OCI-LY3 (cell line): ENCODE results near the gene CFH.

Experiments
- EZH2phosphoT487 ChIP-seq: fragments of 200-600 bp; shearing (Covaris generic); IDR thresholded peaks from 2 replicates; pipeline ENCODE4 v1.6.1; 2018; ENCODE audit warnings: antibody characterized with exemption, mixed run types, low read depth
- TF ChIP-seq, protein P1 (sequence below): fragments of 200-600, 300-600 bp; sonication (generic); IDR thresholded peaks from 2 replicates; pipeline ENCODE4 v1.5.1; 2014; ENCODE audit warnings: antibody characterized with exemption, low read length, low read depth

DNA sequence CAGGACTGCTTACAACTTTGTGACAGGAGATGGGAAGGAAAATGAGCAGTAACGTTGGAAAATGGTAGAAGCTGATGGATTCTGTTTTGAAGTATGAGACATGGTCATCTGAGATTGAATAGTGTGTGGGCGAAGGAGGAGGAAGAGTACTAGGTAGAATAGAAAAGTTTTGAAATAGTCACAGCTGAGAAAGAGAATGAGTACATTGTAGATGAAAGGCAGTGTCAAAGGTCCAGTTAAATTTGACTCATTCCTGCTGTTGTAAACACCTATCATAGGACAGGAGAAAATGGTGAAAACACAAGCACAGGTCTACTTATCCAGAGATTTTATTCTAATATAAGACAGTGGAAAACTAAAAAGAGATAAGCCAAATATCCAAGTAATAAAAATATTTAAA lies 66.0 kb downstream of the CFH start:
- TF ChIP-seq, protein P1, sequence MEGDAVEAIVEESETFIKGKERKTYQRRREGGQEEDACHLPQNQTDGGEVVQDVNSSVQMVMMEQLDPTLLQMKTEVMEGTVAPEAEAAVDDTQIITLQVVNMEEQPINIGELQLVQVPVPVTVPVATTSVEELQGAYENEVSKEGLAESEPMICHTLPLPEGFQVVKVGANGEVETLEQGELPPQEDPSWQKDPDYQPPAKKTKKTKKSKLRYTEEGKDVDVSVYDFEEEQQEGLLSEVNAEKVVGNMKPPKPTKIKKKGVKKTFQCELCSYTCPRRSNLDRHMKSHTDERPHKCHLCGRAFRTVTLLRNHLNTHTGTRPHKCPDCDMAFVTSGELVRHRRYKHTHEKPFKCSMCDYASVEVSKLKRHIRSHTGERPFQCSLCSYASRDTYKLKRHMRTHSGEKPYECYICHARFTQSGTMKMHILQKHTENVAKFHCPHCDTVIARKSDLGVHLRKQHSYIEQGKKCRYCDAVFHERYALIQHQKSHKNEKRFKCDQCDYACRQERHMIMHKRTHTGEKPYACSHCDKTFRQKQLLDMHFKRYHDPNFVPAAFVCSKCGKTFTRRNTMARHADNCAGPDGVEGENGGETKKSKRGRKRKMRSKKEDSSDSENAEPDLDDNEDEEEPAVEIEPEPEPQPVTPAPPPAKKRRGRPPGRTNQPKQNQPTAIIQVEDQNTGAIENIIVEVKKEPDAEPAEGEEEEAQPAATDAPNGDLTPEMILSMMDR, result no peak
- no peak for TF ChIP-seq EZH2phosphoT487
